ENCODE results near the gene WWOX.

The WWOX gene

DNA sequence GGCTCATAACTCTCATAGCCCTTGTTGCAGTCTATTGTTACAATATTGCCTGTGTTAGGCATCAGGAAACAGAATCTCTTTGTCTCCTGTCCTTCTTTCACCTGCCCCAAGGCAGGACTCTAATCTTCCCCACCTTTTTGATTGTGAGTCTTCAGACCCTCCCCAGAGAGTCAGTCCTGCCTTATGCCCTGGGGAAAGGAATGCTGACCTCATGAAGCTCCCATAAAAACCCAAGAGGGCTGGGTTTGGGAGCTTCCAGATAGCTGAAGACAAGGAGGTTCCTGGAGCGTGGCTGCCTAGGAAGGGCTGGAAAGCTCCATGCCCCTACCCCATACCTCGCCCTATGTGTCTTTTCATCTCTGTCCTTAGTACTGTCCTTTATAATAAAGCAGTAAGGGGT lies 688.8 kb downstream of the WWOX start:
- Histone ChIP-seq H4K20me1 (ENCODE audit: insufficient read depth, low read length) (no peaks in the 10 kb centered on the region), H3K4me3 (ENCODE audit: low read length) (no peak overlapping the region), H3K4me2 (ENCODE audit: low read depth, low read length) (no peak overlapping the region), H3K27ac (ENCODE audit: low read length) (no peak overlapping the region), H3K36me3 (replicated peaks; ENCODE audit: insufficient read depth, low read length) (no peaks in the 10 kb centered on the region), H3K9me2 (replicated peaks; ENCODE audit: insufficient read depth, low read length) (no peaks in the 10 kb centered on the region), H3K79me2 (ENCODE audit: low read length) (no peaks in the 10 kb centered on the region), H3K9ac (ENCODE audit: low read length) (no peak overlapping the region), H3K4me1 (ENCODE audit: low read length) (no peaks in the 10 kb centered on the region), H3K9me3 (replicated peaks; ENCODE audit: insufficient read depth, low read length) (no peaks in the 10 kb centered on the region), H3K27me3 (replicated peaks; ENCODE audit: insufficient read depth, low read length) (no peaks in the 10 kb centered on the region), H2AFZ (ENCODE audit: low read length) (no peak overlapping the region), H3F3A (ENCODE audit: insufficient read depth, low read length) (no peaks in the 10 kb centered on the region)
- TF ChIP-seq EZH2phosphoT487 (IDR thresholded peaks at IDR 0.05; ENCODE audit: low read length) (no peak), EZH2 (optimal IDR thresholded peaks at IDR 0.05; ENCODE audit: low read depth, low read length) (no peak)
- TF ChIP-seq, protein P1, sequence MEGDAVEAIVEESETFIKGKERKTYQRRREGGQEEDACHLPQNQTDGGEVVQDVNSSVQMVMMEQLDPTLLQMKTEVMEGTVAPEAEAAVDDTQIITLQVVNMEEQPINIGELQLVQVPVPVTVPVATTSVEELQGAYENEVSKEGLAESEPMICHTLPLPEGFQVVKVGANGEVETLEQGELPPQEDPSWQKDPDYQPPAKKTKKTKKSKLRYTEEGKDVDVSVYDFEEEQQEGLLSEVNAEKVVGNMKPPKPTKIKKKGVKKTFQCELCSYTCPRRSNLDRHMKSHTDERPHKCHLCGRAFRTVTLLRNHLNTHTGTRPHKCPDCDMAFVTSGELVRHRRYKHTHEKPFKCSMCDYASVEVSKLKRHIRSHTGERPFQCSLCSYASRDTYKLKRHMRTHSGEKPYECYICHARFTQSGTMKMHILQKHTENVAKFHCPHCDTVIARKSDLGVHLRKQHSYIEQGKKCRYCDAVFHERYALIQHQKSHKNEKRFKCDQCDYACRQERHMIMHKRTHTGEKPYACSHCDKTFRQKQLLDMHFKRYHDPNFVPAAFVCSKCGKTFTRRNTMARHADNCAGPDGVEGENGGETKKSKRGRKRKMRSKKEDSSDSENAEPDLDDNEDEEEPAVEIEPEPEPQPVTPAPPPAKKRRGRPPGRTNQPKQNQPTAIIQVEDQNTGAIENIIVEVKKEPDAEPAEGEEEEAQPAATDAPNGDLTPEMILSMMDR (IDR thresholded peaks at IDR 0.05; ENCODE audit: low read length) = no peak
- no peak for DNase-seq

- no peaks in the 10 kb centered on the region for H3K79me2 ChIP-seq (ENCODE audit: low read length)
- no peak overlapping the region for H3K4me2 ChIP-seq (ENCODE audit: low read depth, low read length)
- no peaks in the 10 kb centered on the region for H4K20me1 ChIP-seq (ENCODE audit: insufficient read depth, low read length)
- H3K9ac ChIP-seq (ENCODE audit: low read length) = no peak overlapping the region
- no peak overlapping the region for H3K27ac ChIP-seq (ENCODE audit: low read length)
- H3K27me3 ChIP-seq (replicated peaks; ENCODE audit: insufficient read depth, low read length) = no peaks in the 10 kb centered on the region
- H3K4me1 ChIP-seq (ENCODE audit: low read length) = no peaks in the 10 kb centered on the region
- H3K4me3 ChIP-seq (ENCODE audit: low read length) = no peak overlapping the region
- H3K36me3 ChIP-seq (replicated peaks; ENCODE audit: insufficient read depth, low read length) = no peaks in the 10 kb centered on the region
- no peak for DNase-seq
- no peak for TF ChIP-seq EZH2phosphoT487 (IDR thresholded peaks at IDR 0.05; ENCODE audit: low read length)
- TF ChIP-seq, protein P1 (IDR thresholded peaks at IDR 0.05; ENCODE audit: low read length) = no peak
- no peak for TF ChIP-seq EZH2 (optimal IDR thresholded peaks at IDR 0.05; ENCODE audit: low read depth, low read length)
- no peak overlapping the region for H2AFZ ChIP-seq (ENCODE audit: low read length)
- H3F3A ChIP-seq (ENCODE audit: insufficient read depth, low read length) = no peaks in the 10 kb centered on the region
- no peaks in the 10 kb centered on the region for H3K9me3 ChIP-seq (replicated peaks; ENCODE audit: insufficient read depth, low read length)
- no peaks in the 10 kb centered on the region for H3K9me2 ChIP-seq (replicated peaks; ENCODE audit: insufficient read depth, low read length)
Observed at GRCh38 chr16:78788696-78789095, 689.2 kb downstream of the WWOX start.

DNA sequence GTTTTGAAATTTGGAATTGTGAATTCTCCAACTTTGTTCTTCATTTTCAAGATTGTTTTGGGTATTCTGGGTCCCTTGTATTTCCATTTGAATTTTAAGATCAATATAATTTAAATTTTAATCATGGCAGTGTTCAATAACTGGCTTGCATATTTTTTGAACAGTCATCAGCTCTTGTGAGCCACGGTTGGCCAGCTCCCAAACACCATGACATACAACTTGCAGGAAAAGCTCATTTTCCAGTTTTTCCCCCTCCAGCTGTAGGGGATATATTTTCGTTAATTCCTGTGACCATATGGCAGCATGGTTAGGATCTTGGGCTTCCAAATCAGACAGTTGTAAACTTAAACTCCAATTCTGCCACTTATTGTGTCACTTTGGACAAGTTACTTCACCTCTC lies 690.1 kb downstream of the WWOX start:
- DNase-seq = no peak
- no peaks in the 10 kb centered on the region for H3K79me2 ChIP-seq (ENCODE audit: low read length)
- H3K9me3 ChIP-seq (replicated peaks; ENCODE audit: insufficient read depth, low read length) = no peaks in the 10 kb centered on the region
- no peaks in the 10 kb centered on the region for H3K9me2 ChIP-seq (replicated peaks; ENCODE audit: insufficient read depth, low read length)
- H4K20me1 ChIP-seq (ENCODE audit: insufficient read depth, low read length) = no peaks in the 10 kb centered on the region
- H3K4me2 ChIP-seq (ENCODE audit: low read depth, low read length) = no peak overlapping the region
- no peaks in the 10 kb centered on the region for H3K4me1 ChIP-seq (ENCODE audit: low read length)
- TF ChIP-seq EZH2phosphoT487 (IDR thresholded peaks at IDR 0.05; ENCODE audit: low read length) = no peak
- TF ChIP-seq, protein P1 (IDR thresholded peaks at IDR 0.05; ENCODE audit: low read length) = no peak
- no peak for TF ChIP-seq EZH2 (optimal IDR thresholded peaks at IDR 0.05; ENCODE audit: low read depth, low read length)
- H3K36me3 ChIP-seq (replicated peaks; ENCODE audit: insufficient read depth, low read length) = no peaks in the 10 kb centered on the region
- H3K9ac ChIP-seq (ENCODE audit: low read length) = no peak overlapping the region
- no peak overlapping the region for H3K4me3 ChIP-seq (ENCODE audit: low read length)
- H3K27ac ChIP-seq (ENCODE audit: low read length) = no peak overlapping the region
- no peaks in the 10 kb centered on the region for H3F3A ChIP-seq (ENCODE audit: insufficient read depth, low read length)
- H3K27me3 ChIP-seq (replicated peaks; ENCODE audit: insufficient read depth, low read length) = no peaks in the 10 kb centered on the region
- no peak overlapping the region for H2AFZ ChIP-seq (ENCODE audit: low read length)

Measured in MM.1S (cell line).